Karpas-422 (cell line): ENCODE results near the gene EXOC1. TPM values are rescaled to one million over a fixed set of nuclear protein-coding genes. Genes with fewer than 3 reads are reported as not detected.

Experiments used
- DNase-seq: peaks from one replicate; pipeline ENCODE4 v3.0.0-alpha.2; 2015
- H2AFZ ChIP-seq: fragments of 200-600 bp; sonication (generic); 2 replicates; pipeline ENCODE4 v1.6.1; 2014; ENCODE audit warnings: antibody characterized with exemption, low read length, mixed read lengths
- H3K27ac ChIP-seq: fragments of 200-600 bp; sonication (generic); 2 replicates; pipeline ENCODE4 v1.5.1; 2014; ENCODE audit warnings: mild to moderate bottlenecking, low read length, moderate library complexity
- H3K27me3 ChIP-seq: fragments of 200-600 bp; sonication (generic); 2 replicates; pipeline ENCODE4 v1.6.1; 2014; ENCODE audit warnings: low read length, mixed read lengths
- H3K36me3 ChIP-seq: fragments of 200-600 bp; sonication (generic); 2 replicates; pipeline ENCODE4 v1.6.1; 2014; ENCODE audit warnings: low read length, mixed read lengths; ENCODE audit not compliant: insufficient read depth
- H3K4me1 ChIP-seq: fragments of 200-600 bp; sonication (generic); 2 replicates; pipeline ENCODE4 v1.6.1; 2014; ENCODE audit warnings: mild to moderate bottlenecking, low read length, mixed read lengths
- H3K4me2 ChIP-seq: fragments of 200-600 bp; sonication (generic); 2 replicates; pipeline ENCODE4 v1.6.1; 2014; ENCODE audit warnings: low read length, low read depth, mild to moderate bottlenecking; ENCODE audit not compliant: poor library complexity, severe bottlenecking
- H3K4me3 ChIP-seq: fragments of 200-600 bp; sonication (generic); 2 replicates; pipeline ENCODE4 v1.5.1; 2014; ENCODE audit warnings: mild to moderate bottlenecking, antibody characterized with exemption, low read length, mixed read lengths
- H3K79me2 ChIP-seq: fragments of 200-600 bp; sonication (generic); 2 replicates; pipeline ENCODE4 v1.6.1; 2014; ENCODE audit warnings: mild to moderate bottlenecking, low read length, mixed read lengths
- H3K9ac ChIP-seq: fragments of 200-600 bp; sonication (generic); 2 replicates; pipeline ENCODE4 v1.6.0; 2014; ENCODE audit warnings: low read length
- H3K9me2 ChIP-seq: fragments of 200-600 bp; sonication (generic), shearing (Covaris generic); replicated peaks from 2 replicates; pipeline ENCODE4 v1.6.0; 2014; ENCODE audit warnings: mild to moderate bottlenecking, low read length, moderate library complexity; ENCODE audit not compliant: insufficient read depth
- H3K9me3 ChIP-seq: fragments of 300-700, 200-600 bp; sonication (generic); 2 replicates; pipeline ENCODE4 v1.6.1; 2014; ENCODE audit warnings: low read length, mixed read lengths
- H4K20me1 ChIP-seq: fragments of 200-600 bp; sonication (generic); 2 replicates; pipeline ENCODE4 v1.6.1; 2014; ENCODE audit warnings: mild to moderate bottlenecking, antibody characterized with exemption, low read length, low read depth; ENCODE audit not compliant: insufficient read depth
- total RNA-seq: library from RNA; depleted of rRNA; stranded (reverse); fragments of >200 nt; shearing (Covaris generic); gene quantifications from 2 replicates; pipeline ENCODE4 v1.2.3, GENCODE V29; 2014; ENCODE audit warnings: low replicate concordance

Gene EXOC1
- total RNA-seq, 1 experiment from 2014 or later: 40.2 TPM

GRCh38 chr4:55824865-55825264 lies 28.6 kb upstream of the EXOC1 start:
- Histone ChIP-seq H3K4me1 (no peaks in the 10 kb centered on the region), H3K4me2 (no peak overlapping the region), H3K9ac (no peak overlapping the region), H3K27me3 (no peaks in the 10 kb centered on the region), H3K27ac (no peak overlapping the region), H2AFZ (no peak overlapping the region), H3K9me2 (no peaks in the 10 kb centered on the region), H3K36me3 (no peaks in the 10 kb centered on the region), H3K9me3 (no peaks in the 10 kb centered on the region), H3K4me3 (no peak overlapping the region), H4K20me1 (no peaks in the 10 kb centered on the region), H3K79me2 (no peaks in the 10 kb centered on the region)
- no peak for DNase-seq

GRCh38 chr4:55826986-55827385 lies 26.5 kb upstream of the EXOC1 start:
- DNase-seq: no peak
- no peaks in the 10 kb centered on the region for H3K4me1 ChIP-seq
- no peak overlapping the region for H3K27ac ChIP-seq
- H4K20me1 ChIP-seq: no peaks in the 10 kb centered on the region
- H3K9ac ChIP-seq: no peak overlapping the region
- H2AFZ ChIP-seq: no peak overlapping the region
- no peaks in the 10 kb centered on the region for H3K27me3 ChIP-seq
- H3K36me3 ChIP-seq: no peaks in the 10 kb centered on the region
- no peaks in the 10 kb centered on the region for H3K9me3 ChIP-seq
- no peaks in the 10 kb centered on the region for H3K79me2 ChIP-seq
- H3K9me2 ChIP-seq: no peaks in the 10 kb centered on the region
- no peak overlapping the region for H3K4me2 ChIP-seq
- no peak overlapping the region for H3K4me3 ChIP-seq

GRCh38 chr4:55827582-55827981 lies 25.9 kb upstream of the EXOC1 start:
- H3K4me1 ChIP-seq: no peaks in the 10 kb centered on the region
- H3K79me2 ChIP-seq: no peaks in the 10 kb centered on the region
- no peaks in the 10 kb centered on the region for H3K9me2 ChIP-seq
- H3K4me3 ChIP-seq: no peak overlapping the region
- H3K27ac ChIP-seq: no peak overlapping the region
- H3K9me3 ChIP-seq: no peaks in the 10 kb centered on the region
- no peaks in the 10 kb centered on the region for H4K20me1 ChIP-seq
- no peak overlapping the region for H3K4me2 ChIP-seq
- H2AFZ ChIP-seq: no peak overlapping the region
- DNase-seq: no peak
- no peaks in the 10 kb centered on the region for H3K27me3 ChIP-seq
- no peaks in the 10 kb centered on the region for H3K36me3 ChIP-seq
- H3K9ac ChIP-seq: no peak overlapping the region

GRCh38 chr4:55830048-55830447 lies 23.4 kb upstream of the EXOC1 start:
- Histone ChIP-seq H3K4me3 (no peak overlapping the region), H2AFZ (no peak overlapping the region), H3K36me3 (no peaks in the 10 kb centered on the region), H3K4me1 (no peaks in the 10 kb centered on the region), H3K9me3 (no peaks in the 10 kb centered on the region), H3K79me2 (no peaks in the 10 kb centered on the region), H3K27me3 (no peaks in the 10 kb centered on the region), H3K27ac (no peak overlapping the region), H3K9ac (no peak overlapping the region), H4K20me1 (no peaks in the 10 kb centered on the region), H3K9me2 (no peaks in the 10 kb centered on the region), H3K4me2 (no peak overlapping the region)
- DNase-seq: no peak

- no peak overlapping the region for H3K27ac ChIP-seq
- DNase-seq: no peak
Measured at GRCh38 chr4:55830716-55831115, 22.7 kb upstream of the EXOC1 start.

GRCh38 chr4:55834086-55834795 lies 19.2 kb upstream of the EXOC1 start:
- H2AFZ ChIP-seq: no peak overlapping the region
- no peaks in the 10 kb centered on the region for H3K36me3 ChIP-seq
- H3K27me3 ChIP-seq: no peaks in the 10 kb centered on the region
- no peak overlapping the region for H3K27ac ChIP-seq
- H3K9me2 ChIP-seq: no peaks in the 10 kb centered on the region
- no peaks in the 10 kb centered on the region for H4K20me1 ChIP-seq
- no peak overlapping the region for H3K9ac ChIP-seq
- peaks cover 3% of the 10 kb centered on the region; the same call in 1 of the 2 replicates for H3K9me3 ChIP-seq
- no peak for DNase-seq
- H3K4me1 ChIP-seq: no peaks in the 10 kb centered on the region
- H3K4me2 ChIP-seq: no peak overlapping the region
- H3K79me2 ChIP-seq: no peaks in the 10 kb centered on the region
- no peak overlapping the region for H3K4me3 ChIP-seq

More at GRCh38 chr4:55830716-55831115, 22.7 kb upstream of the EXOC1 start:
- Histone ChIP-seq H3K4me3 (no peak overlapping the region), H3K36me3 (no peaks in the 10 kb centered on the region), H3K9ac (no peak overlapping the region), H3K4me2 (no peak overlapping the region), H2AFZ (no peak overlapping the region), H3K9me2 (no peaks in the 10 kb centered on the region), H4K20me1 (no peaks in the 10 kb centered on the region), H3K79me2 (no peaks in the 10 kb centered on the region), H3K27me3 (no peaks in the 10 kb centered on the region), H3K4me1 (no peaks in the 10 kb centered on the region), H3K9me3 (no peaks in the 10 kb centered on the region)

GRCh38 chr4:55837903-55838302 lies 15.5 kb upstream of the EXOC1 start:
- H2AFZ ChIP-seq: no peak overlapping the region
- H3K36me3 ChIP-seq: no peaks in the 10 kb centered on the region
- no peak for DNase-seq
- no peak overlapping the region for H3K4me3 ChIP-seq
- no peaks in the 10 kb centered on the region for H3K4me1 ChIP-seq
- peaks cover 3% of the 10 kb centered on the region; the same call in 1 of the 2 replicates for H3K9me3 ChIP-seq
- H3K27ac ChIP-seq: no peak overlapping the region
- H3K27me3 ChIP-seq: no peaks in the 10 kb centered on the region
- no peak overlapping the region for H3K4me2 ChIP-seq
- H3K9ac ChIP-seq: no peak overlapping the region
- no peaks in the 10 kb centered on the region for H3K79me2 ChIP-seq
- H3K9me2 ChIP-seq: no peaks in the 10 kb centered on the region
- no peaks in the 10 kb centered on the region for H4K20me1 ChIP-seq

- Histone ChIP-seq H2AFZ (no peak overlapping the region), H3K4me1 (no peaks in the 10 kb centered on the region), H4K20me1 (no peaks in the 10 kb centered on the region), H3K27ac (no peak overlapping the region), H3K79me2 (no peaks in the 10 kb centered on the region), H3K36me3 (no peaks in the 10 kb centered on the region), H3K9me3 (peaks cover 3% of the 10 kb centered on the region; the same call in 1 of the 2 replicates), H3K9ac (no peak overlapping the region), H3K4me3 (no peak overlapping the region), H3K9me2 (no peaks in the 10 kb centered on the region), H3K4me2 (no peak overlapping the region), H3K27me3 (no peaks in the 10 kb centered on the region)
- no peak for DNase-seq
Measured at GRCh38 chr4:55838356-55838755, 15.1 kb upstream of the EXOC1 start.
